Activated CD8-positive, alpha-beta memory T cell treated with anti-CD3 and anti-CD28 coated beads, Interleukin-2, amount 10 ng/mL, durations not matched to agents 7 days and 5 days (primary cell): ENCODE data around the gene AIM2. TPM values are rescaled to one million over a fixed set of nuclear protein-coding genes. Genes with fewer than 3 reads are reported as not detected.
A peak's percentile ranks its signal among the peaks of the same experiment; 100 is the strongest.

Experiments
- ATAC-seq: fragments of 150-1000 bp; cut with Tn5 transposase; one replicate; pipeline ENCODE4 v1.10.0; 2021; ENCODE audit warnings: moderate library complexity
- CTCF ChIA-PET: fragments of 350-600 bp; sonication (Branson Sonifier 250); formaldehyde crosslinking; loops from one replicate; lab custom pipeline; 2021; ENCODE audit warnings: antibody characterized with exemption; lab: Charles Lee
- DNase-seq: peaks from one replicate; pipeline ENCODE4 v3.0.0-alpha.2; 2020
- H3K27ac Mint-ChIP-seq: one replicate; pipeline ENCODE4 v1.8.0; 2021; ENCODE audit warnings: mild to moderate bottlenecking, mixed read lengths
- H3K27me3 Mint-ChIP-seq: one replicate; pipeline ENCODE4 v1.8.0; 2021; ENCODE audit warnings: mixed read lengths
- H3K36me3 Mint-ChIP-seq: one replicate; pipeline ENCODE4 v1.8.0; 2021; ENCODE audit warnings: mild to moderate bottlenecking, mixed read lengths
- H3K4me1 Mint-ChIP-seq: one replicate; pipeline ENCODE4 v1.8.0; 2021; ENCODE audit warnings: mixed read lengths
- H3K4me3 Mint-ChIP-seq: one replicate; pipeline ENCODE4 v1.8.0; 2021; ENCODE audit warnings: mild to moderate bottlenecking, moderate library complexity, mixed read lengths
- H3K9me3 Mint-ChIP-seq: one replicate; pipeline ENCODE4 v1.8.0; 2022; ENCODE audit warnings: low read depth, mixed read lengths
- total RNA-seq, 2 experiments: library from RNA; stranded (reverse); gene quantifications; one replicate each; pipeline ENCODE4 v1.2.3, GENCODE V29; 2021

The AIM2 gene
- total RNA-seq, 2 experiments from 2014 or later: 14.1 to 17.3 TPM

DNA sequence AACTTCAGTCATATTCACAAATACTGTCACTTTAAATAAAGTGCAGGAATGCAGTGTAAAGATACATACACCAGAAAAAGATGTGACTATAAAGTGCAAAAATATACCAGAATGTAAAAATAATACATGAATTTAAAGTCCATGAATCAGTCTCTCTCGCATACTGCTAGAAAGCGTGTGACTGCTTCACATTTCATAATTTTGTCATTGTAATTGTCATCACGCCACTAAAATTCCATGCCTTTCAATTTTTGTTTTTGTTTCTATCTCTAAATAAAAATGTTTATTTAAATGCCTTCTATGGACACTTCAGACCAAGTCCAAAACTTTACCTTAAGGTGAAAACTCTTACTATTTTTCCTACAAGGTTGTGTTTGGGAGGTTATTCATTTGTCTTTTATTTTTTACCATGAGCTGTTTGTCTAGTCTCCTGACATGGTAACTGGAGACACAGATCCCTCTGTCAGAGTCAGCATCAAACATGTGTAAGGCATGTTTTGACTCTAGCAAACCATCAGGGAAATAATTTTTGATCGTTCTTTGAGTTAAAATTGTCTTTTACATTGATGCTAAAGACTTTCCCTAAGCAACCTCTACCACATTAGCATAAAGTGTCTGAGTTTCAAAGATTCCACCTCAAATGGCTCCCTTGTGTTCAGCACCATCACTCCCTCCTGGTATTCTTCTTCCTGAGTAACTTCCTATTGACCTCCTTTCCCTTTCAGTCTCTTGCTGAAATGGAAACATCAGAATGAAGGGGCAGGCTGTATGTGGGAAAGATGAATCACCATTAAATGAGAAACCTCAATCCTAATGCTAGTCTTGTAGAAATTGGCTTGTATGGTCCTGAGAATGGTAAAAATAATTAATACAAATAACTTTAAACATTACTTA is 14.0 kb upstream of the AIM2 start:
- peaks cover 43% of the 10 kb centered on the region for H3K4me1 Mint-ChIP-seq
- no peak overlapping the region for H3K4me3 Mint-ChIP-seq
- H3K27me3 Mint-ChIP-seq: no peaks in the 10 kb centered on the region
- no peaks in the 10 kb centered on the region for H3K36me3 Mint-ChIP-seq
- no peak for ATAC-seq
- no peak for DNase-seq
- no peaks in the 10 kb centered on the region for H3K9me3 Mint-ChIP-seq
- CTCF ChIA-PET: interaction anchor here (1.3 to 4.7 kb wide), 3 partner anchors 13 to 27 kb away, joined by 3 to 39 read pairs (median 10); partner anchors contain the start of gene AIM2
- no peak overlapping the region for H3K27ac Mint-ChIP-seq

DNA sequence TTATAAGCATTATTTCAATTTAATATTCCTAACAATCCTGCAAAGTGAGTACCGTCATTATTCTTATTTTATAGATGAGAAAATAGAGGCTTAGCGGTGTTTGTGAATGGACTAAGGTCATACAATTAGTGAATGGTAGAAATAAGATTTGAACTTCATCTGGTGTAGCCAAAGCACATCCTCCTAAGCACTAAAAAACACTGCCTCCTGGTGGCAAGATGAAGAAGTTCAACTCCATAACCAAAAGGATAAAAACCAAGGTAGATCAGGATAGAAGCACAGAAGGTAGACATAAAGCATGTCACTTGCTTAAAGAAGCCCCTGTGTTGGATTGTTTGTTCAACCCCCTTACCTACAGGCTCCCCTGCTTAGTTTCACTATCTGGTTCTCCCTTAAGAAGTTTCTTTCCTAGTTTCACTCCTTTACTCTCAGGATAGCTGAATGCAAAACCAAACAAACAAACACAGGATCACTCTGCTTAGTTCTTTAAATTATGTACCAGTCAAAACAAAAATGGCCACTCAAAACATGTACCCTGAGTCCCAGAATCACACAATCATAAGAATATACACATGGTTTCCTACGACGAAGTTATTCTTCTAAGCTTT is 12.7 kb upstream of the AIM2 start:
- H3K4me3 Mint-ChIP-seq: no peak overlapping the region
- peaks cover 43% of the 10 kb centered on the region for H3K4me1 Mint-ChIP-seq
- H3K27me3 Mint-ChIP-seq: no peaks in the 10 kb centered on the region
- ATAC-seq (no peak), DNase-seq (no peak)
- no peaks in the 10 kb centered on the region for H3K36me3 Mint-ChIP-seq
- CTCF ChIA-PET: interaction anchor here (1.0 to 4.7 kb wide), 9 partner anchors 11 to 584 kb away, joined by 3 to 39 read pairs (median 4); partner anchors contain the start of genes AIM2 and IFI16
- no peaks in the 10 kb centered on the region for H3K9me3 Mint-ChIP-seq
- H3K27ac Mint-ChIP-seq: no peak overlapping the region

DNA sequence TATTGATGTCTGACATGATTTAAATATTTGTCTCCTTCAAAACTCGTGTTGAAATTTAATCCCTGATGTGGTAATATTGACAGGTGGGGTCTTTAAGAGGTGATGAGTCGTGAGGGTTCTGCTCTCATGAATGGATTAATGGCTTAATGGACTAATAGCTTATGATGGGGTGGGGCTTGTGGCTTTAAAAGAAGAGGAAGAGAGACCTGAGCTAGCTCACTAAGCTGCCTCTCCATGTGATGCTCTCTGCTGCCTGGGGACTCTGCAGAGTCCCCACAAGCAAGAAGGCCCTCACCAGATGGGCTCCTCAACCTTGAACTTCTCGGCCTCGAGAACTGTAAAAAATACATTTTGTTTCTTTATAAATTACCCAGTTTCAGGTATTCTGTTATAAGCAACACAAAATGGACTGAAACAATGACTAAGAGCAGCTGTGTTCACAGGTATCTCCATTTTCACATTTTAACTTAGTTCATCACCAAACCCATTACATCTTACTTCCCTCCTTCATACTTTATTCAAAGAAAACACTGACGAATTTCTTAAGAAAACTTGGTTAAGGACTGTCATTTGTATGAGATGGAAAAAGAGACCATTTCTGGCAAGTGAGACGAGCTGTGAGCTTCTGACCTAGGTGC is 12.1 kb upstream of the AIM2 start:
- CTCF ChIA-PET: interaction anchor here (1.0 to 4.7 kb wide), 8 partner anchors 11 to 583 kb away, joined by 3 to 39 read pairs (median 4); partner anchors contain the start of genes AIM2 and IFI16
- DNase-seq (no peak), ATAC-seq (no peak)
- H3K36me3 Mint-ChIP-seq: no peaks in the 10 kb centered on the region
- H3K27me3 Mint-ChIP-seq: no peaks in the 10 kb centered on the region
- peaks cover 45% of the 10 kb centered on the region for H3K4me1 Mint-ChIP-seq
- H3K4me3 Mint-ChIP-seq: no peak overlapping the region
- H3K9me3 Mint-ChIP-seq: no peaks in the 10 kb centered on the region
- H3K27ac Mint-ChIP-seq: no peak overlapping the region

DNA sequence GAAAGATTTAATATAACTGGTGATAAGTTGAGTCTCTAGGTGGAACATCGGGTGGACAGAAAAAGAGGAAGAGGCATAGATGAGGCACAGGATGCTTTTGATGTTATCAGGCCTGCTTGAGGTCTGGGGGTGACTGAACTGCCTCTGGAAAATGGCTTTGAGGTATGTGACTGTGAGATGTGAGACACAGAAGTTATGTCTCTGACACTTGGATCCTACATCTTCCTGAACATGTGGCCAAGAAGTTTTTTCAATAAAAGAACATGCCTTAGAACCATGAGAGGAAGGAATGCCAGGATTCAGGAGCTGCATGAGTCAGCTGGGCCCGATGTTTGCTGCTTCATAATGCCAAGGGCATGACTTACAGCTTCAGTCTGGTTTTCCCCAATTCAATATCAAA is 11.5 kb upstream of the AIM2 start:
- Mint-ChIP-seq H3K4me3 (no peak overlapping the region), H3K27ac (no peak overlapping the region), H3K4me1 (peaks cover 45% of the 10 kb centered on the region), H3K9me3 (no peaks in the 10 kb centered on the region), H3K36me3 (no peaks in the 10 kb centered on the region), H3K27me3 (no peaks in the 10 kb centered on the region)
- DNase-seq: no peak
- CTCF ChIA-PET: interaction anchor here (1.0 to 4.7 kb wide), 5 partner anchors 10 to 89 kb away, joined by 4 to 39 read pairs (median 6); partner anchors contain the start of genes AIM2 and IFI16
- peak; percentile 38 for ATAC-seq

DNA sequence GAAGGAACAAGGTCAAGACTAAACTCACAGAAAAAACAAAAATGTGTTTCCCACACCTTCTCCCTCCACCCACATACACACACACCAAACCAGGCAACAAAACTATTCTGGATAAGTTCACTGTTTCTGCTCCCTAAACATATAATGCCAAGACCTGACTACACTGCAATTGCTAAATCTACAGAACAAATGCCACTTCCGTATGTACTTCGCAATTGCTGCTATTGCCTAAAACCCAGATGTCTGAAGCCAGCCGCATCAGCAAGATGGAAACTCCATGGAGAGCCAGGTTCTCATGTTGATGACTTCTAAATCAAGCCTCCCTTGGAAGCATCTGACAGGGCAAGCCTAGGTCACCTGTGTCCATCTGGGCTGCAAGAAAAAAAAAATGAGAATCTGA is 8.3 kb upstream of the AIM2 start:
- H3K4me3 Mint-ChIP-seq: no peak overlapping the region
- no peak for ATAC-seq
- H3K9me3 Mint-ChIP-seq: no peaks in the 10 kb centered on the region
- H3K36me3 Mint-ChIP-seq: no peaks in the 10 kb centered on the region
- no peak overlapping the region for H3K27ac Mint-ChIP-seq
- CTCF ChIA-PET: no interaction called here
- peaks cover 23% of the 10 kb centered on the region for H3K4me1 Mint-ChIP-seq
- H3K27me3 Mint-ChIP-seq: peaks cover 3% of the 10 kb centered on the region
- DNase-seq: no peak

DNA sequence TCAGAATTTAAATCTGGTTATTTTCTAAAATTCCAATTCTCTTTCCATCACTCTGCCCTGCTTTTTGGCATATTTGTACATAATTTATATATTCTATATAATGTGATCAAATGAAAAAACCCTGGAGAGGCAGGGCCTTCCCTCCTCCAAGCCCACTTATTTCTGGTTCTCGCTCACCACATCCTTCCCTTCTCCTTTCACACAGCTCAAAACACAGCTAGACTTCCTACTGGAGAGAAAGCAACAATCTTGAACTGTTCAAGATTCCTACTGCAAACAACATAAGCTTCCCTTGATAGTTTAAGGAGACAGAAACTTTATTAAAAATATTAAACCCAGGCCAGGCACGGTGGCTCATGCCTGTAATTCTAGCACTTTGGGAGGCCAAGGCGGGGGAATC is 7.6 kb upstream of the AIM2 start:
- CTCF ChIA-PET: no interaction called here
- no peak overlapping the region for H3K27ac Mint-ChIP-seq
- no peak overlapping the region for H3K4me3 Mint-ChIP-seq
- no peaks in the 10 kb centered on the region for H3K9me3 Mint-ChIP-seq
- peaks cover 17% of the 10 kb centered on the region for H3K4me1 Mint-ChIP-seq
- peaks cover 3% of the 10 kb centered on the region for H3K27me3 Mint-ChIP-seq
- ATAC-seq (no peak), DNase-seq (no peak)
- H3K36me3 Mint-ChIP-seq: peaks cover 2% of the 10 kb centered on the region

DNA sequence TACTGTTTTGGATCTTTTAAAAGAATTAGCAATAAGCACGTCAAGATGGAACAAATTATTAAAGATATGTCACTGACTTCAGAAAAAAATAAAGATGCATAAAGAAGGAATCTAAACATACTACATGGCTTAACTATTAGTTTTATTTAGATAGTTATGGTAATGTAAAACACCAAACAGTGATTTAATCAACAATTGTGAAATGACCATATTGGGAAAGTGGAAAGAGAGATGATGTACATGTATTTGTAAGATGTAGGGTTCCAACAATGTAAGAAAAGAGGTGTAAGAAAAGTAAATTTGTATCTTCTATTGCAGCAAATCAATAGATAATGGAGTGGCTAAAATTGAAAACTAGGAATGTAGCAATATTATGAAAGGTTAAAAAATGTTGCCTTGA is 6.4 kb upstream of the AIM2 start:
- CTCF ChIA-PET: no interaction called here
- H3K9me3 Mint-ChIP-seq: peaks cover 1% of the 10 kb centered on the region
- DNase-seq: no peak

DNA sequence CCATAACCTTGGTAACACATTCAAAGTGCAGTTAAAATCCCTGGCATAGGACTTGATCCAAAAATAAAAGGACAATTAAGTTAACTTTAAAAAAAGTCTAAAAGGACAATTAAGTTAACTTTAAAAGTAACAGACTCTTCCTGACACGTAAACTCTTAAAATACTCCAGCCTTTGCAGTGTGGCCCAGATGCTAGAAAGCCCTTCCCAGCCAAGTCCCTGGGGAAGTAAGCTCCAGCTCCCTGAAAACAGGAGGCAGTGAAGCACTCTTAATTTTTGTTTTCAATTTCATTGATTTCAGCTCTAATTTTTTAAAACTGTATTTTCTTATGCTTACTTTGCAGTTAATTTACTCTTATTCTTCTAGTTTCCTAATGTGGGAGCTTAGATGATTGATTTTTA is 5.1 kb upstream of the AIM2 start:
- peaks cover 3% of the 10 kb centered on the region for H3K9me3 Mint-ChIP-seq
- no peak overlapping the region for H3K27ac Mint-ChIP-seq
- CTCF ChIA-PET: no interaction called here
- peaks cover 3% of the 10 kb centered on the region for H3K27me3 Mint-ChIP-seq
- H3K4me3 Mint-ChIP-seq: no peak overlapping the region
- peaks cover 6% of the 10 kb centered on the region for H3K36me3 Mint-ChIP-seq
- H3K4me1 Mint-ChIP-seq: peaks cover 18% of the 10 kb centered on the region
- no peak for DNase-seq
- no peak for ATAC-seq

More for the DNA sequence above, 6.4 kb upstream of the AIM2 start:
- Mint-ChIP-seq H3K36me3 (peaks cover 6% of the 10 kb centered on the region), H3K27ac (no peak overlapping the region), H3K4me3 (no peak overlapping the region), H3K4me1 (peaks cover 11% of the 10 kb centered on the region), H3K27me3 (peaks cover 3% of the 10 kb centered on the region)
- no peak for ATAC-seq

DNA sequence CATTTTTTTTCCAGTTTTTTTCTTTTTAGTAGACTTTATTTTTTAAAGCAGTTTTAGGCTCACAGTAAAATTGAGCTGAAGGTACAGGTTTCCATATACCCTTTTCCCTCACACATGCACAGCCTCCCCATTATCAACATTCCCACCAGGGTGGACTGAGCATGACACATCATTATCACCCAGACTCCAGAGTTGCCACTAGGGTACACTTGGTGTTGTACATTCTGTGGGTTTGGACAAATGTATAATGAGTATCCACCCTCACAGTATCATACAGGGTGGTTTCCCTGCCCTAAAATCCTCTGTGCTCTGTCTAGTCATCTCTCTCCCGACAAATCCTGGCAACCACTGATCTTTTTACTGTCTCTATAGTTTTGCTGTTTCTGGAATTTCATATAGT is 3.0 kb upstream of the AIM2 start:
- H3K9me3 Mint-ChIP-seq: peaks cover 3% of the 10 kb centered on the region
- H3K4me1 Mint-ChIP-seq: peaks cover 27% of the 10 kb centered on the region
- H3K36me3 Mint-ChIP-seq: peaks cover 6% of the 10 kb centered on the region
- CTCF ChIA-PET: interaction anchor here (4.0 kb wide), 1 partner anchor 10 kb away, joined by 39 read pairs; no protein-coding TSS in a partner anchor
- no peak overlapping the region for H3K4me3 Mint-ChIP-seq
- ATAC-seq (no peak), DNase-seq (no peak)
- H3K27me3 Mint-ChIP-seq: peaks cover 3% of the 10 kb centered on the region
- no peak overlapping the region for H3K27ac Mint-ChIP-seq

DNA sequence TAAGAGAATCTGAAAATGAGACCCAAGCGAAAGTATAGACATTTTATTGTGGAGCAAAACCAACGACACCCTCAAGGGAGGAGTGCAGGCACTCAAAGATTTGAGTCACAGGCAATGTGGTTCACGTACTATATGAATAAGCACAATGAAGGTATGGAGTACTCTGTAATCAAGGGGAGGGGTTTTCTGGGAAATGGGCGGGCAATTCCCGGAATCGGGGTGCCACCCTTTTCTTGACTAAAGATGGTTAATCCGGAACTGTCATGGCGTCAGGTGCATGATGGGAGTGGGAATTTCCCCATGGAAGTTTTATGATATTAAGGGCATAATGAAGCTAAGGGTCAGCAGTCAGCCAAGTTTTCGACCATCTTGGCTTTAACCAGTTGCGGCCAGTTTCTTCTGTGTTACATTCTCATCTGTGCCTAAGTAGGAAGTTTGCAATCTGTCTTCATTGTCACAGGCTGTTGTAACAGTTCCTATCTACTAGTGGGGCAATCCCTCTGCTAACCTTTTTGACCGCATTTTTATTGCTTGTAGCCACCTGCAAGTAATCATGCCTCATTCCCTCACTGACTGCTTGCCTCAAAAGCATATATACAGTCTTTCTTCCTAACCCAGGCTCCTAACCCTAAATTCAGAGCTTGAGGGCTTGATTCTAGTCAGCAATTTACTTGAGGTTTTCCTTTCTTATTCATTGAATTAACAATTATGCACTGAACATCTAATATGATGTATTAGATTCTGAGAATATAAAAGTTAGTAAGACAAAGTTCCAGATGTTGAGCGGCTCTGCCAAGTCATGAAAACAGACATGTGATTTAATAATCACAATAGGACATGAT is 775 bp upstream of the AIM2 start:
- ATAC-seq (peak; percentile 86), DNase-seq (peak; percentile 100)
- H3K27me3 Mint-ChIP-seq: peaks cover 3% of the 10 kb centered on the region
- H3K9me3 Mint-ChIP-seq: peaks cover 3% of the 10 kb centered on the region
- H3K36me3 Mint-ChIP-seq: peaks cover 16% of the 10 kb centered on the region
- peak overlapping the region; percentile 76 for H3K4me3 Mint-ChIP-seq
- H3K4me1 Mint-ChIP-seq: peaks cover 44% of the 10 kb centered on the region
- CTCF ChIA-PET: interaction anchor here (1.0 to 4.0 kb wide), 5 partner anchors 9 to 79 kb away, joined by 4 to 39 read pairs (median 10); partner anchors contain the start of gene IFI16
- peak overlapping the region; percentile 97 for H3K27ac Mint-ChIP-seq

DNA sequence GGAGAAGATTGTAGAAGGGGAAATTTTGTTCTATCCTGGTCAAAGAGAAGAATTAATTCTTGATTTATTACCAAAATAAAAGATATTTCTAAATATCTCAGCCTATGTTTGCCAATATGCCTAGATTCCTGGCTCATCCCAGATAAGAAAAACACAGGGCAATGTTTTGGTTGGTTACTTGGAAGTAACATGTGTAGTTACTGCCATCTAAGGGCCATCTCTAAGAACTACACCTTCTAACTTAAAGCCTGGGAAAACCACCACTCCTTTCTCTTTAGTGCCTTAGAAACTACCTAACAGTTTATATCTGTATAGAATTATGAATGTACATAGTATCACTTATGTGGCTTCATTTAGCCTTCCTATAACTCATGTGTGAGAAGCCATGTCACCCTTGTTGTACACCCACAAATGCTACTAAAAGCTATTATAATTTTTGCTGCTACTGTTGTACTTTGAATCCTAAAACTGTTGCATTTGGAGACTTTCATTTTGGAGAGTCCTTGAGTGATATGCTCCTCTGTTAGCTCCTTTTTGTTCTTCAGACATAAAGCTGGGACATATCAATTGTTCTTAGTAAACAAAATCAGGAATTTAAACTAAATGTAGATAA is 4.5 kb downstream of the AIM2 start:
- peaks cover 21% of the 10 kb centered on the region for H3K36me3 Mint-ChIP-seq
- no peak for DNase-seq
- CTCF ChIA-PET: interaction anchor here (0.6 to 3.3 kb wide), 20 partner anchors 9 to 976 kb away, joined by 3 to 13 read pairs (median 3); no protein-coding TSS in a partner anchor
- no peak overlapping the region for H3K4me3 Mint-ChIP-seq
- peaks cover 59% of the 10 kb centered on the region for H3K4me1 Mint-ChIP-seq
- no peaks in the 10 kb centered on the region for H3K9me3 Mint-ChIP-seq
- no peaks in the 10 kb centered on the region for H3K27me3 Mint-ChIP-seq
- peak overlapping the region; percentile 39 for H3K27ac Mint-ChIP-seq
- ATAC-seq: no peak

DNA sequence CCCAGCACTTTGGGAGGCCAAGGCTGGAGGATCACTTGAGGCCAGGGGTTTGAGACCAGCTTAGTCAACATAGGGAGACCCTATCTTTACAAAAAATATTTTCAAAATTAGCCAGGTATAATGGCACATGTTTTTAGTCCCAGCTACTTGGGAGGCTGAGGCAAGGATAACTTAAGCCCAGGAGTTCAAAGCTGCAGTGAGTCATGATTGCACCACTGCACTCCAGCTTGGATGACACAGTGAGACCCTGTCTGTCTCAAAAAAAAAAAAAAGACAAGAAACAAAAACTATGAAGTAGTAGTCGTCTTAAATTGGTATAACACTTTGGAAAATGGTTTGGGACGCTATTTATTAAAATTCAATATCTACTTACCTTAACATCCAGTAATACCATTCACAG is 7.7 kb downstream of the AIM2 start:
- H3K4me1 Mint-ChIP-seq: peaks cover 50% of the 10 kb centered on the region
- ATAC-seq (no peak), DNase-seq (no peak)
- no peaks in the 10 kb centered on the region for H3K27me3 Mint-ChIP-seq
- no peak overlapping the region for H3K4me3 Mint-ChIP-seq
- H3K27ac Mint-ChIP-seq: no peak overlapping the region
- H3K36me3 Mint-ChIP-seq: peaks cover 35% of the 10 kb centered on the region
- no peaks in the 10 kb centered on the region for H3K9me3 Mint-ChIP-seq
- CTCF ChIA-PET: interaction anchor here (0.9 to 2.0 kb wide), 5 partner anchors 8 to 864 kb away, joined by 3 to 6 read pairs (median 4); partner anchors contain the start of gene AIM2
